Panc1 (cell line): ENCODE data around the gene RAB6A. TPM values are rescaled to one million over a fixed set of nuclear protein-coding genes. Genes with fewer than 3 reads are reported as not detected.

Experiments
- ATAC-seq: fragments of 200-7000 bp; cut with Tn5 transposase; 2 replicates; pipeline ENCODE4 v1.9.1; 2020; ENCODE audit warnings: mild to moderate bottlenecking, moderate library complexity
- BruUV-seq: library from RNA; stranded (reverse); fragments of 400-500 nt; replicated peaks from 2 replicates; lab custom pipeline; 2021; lab: Mats Ljungman, UMichigan
- CTCF ChIA-PET: fragments of 300-600 bp; sonication (Branson Sonifier 250); formaldehyde crosslinking; loops from one replicate; lab custom pipeline; 2022; ENCODE audit warnings: antibody characterized with exemption; lab: Charles Lee
- POLR2A ChIA-PET: fragments of 300-600 bp; sonication (Branson Sonifier 250); formaldehyde crosslinking; loops from one replicate; lab custom pipeline; 2022; ENCODE audit warnings: antibody characterized with exemption; lab: Charles Lee
- DNase-seq: peaks from one replicate; pipeline ENCODE4 v3.0.0-alpha.2; 2010; ENCODE audit warnings: low read depth, low spot score
- H3K27ac ChIP-seq: 2 replicates; pipeline ENCODE4 v1.5.1; 2011; ENCODE audit warnings: mild to moderate bottlenecking, low read length, inconsistent platforms
- H3K27me3 ChIP-seq: fragments of 200-500 bp; sonication (Bioruptor generic); 2 replicates; pipeline ENCODE4 v1.6.0; 2014; ENCODE audit warnings: low read length, inconsistent platforms; ENCODE audit not compliant: control insufficient read depth, insufficient read depth
- H3K36me3 ChIP-seq: fragments of 200-500 bp; sonication (Bioruptor generic); 2 replicates; pipeline ENCODE4 v1.5.1; 2014; ENCODE audit warnings: inconsistent platforms, mild to moderate bottlenecking, low read length, moderate library complexity; ENCODE audit not compliant: control insufficient read depth, insufficient read depth
- H3K4me1 ChIP-seq: 2 replicates; pipeline ENCODE4 v1.5.1; 2011; ENCODE audit warnings: inconsistent platforms, mild to moderate bottlenecking, low read length, moderate library complexity; ENCODE audit not compliant: control insufficient read depth, insufficient read depth
- H3K4me3 ChIP-seq, 2 experiments: 2 replicates each; pipeline ENCODE4 v1.5.1; 2011 to 2012; ENCODE audit warnings: low read depth in 2 of 2, low read length in 2 of 2, mild to moderate bottlenecking in 2 of 2, inconsistent platforms in 1 of 2, moderate library complexity in 1 of 2
- H3K9me3 ChIP-seq: fragments of 200-500 bp; sonication (Bioruptor generic); 2 replicates; pipeline ENCODE4 v1.5.1; 2014; ENCODE audit warnings: low read depth, mild to moderate bottlenecking, inconsistent platforms, low read length, moderate library complexity; ENCODE audit not compliant: control insufficient read depth, insufficient read depth
- CTCF ChIP-seq: fragments of 450-650 bp; IDR thresholded peaks from 2 replicates; pipeline ENCODE4 v1.5.1; 2017; ENCODE audit warnings: mild to moderate bottlenecking
- POLR2AphosphoS5 ChIP-seq: IDR thresholded peaks from 2 replicates; pipeline ENCODE4 v1.6.1; 2012; ENCODE audit warnings: mild to moderate bottlenecking, low read depth, low read length, moderate library complexity
- REST ChIP-seq, 2 experiments: IDR thresholded peaks; 2 replicates each; pipeline ENCODE4 v1.6.1; 2011 to 2012; ENCODE audit warnings: low read depth in 2 of 2, control low read depth in 1 of 2, low read length in 1 of 2, mild to moderate bottlenecking in 1 of 2, moderate library complexity in 1 of 2; ENCODE audit not compliant: insufficient read depth in 1 of 2
- SIN3A ChIP-seq: IDR thresholded peaks from 2 replicates; pipeline ENCODE4 v1.6.1; 2012; ENCODE audit warnings: low read depth, mild to moderate bottlenecking, low read length, moderate library complexity, borderline replicate concordance; ENCODE audit not compliant: insufficient read depth
- TCF7L2 ChIP-seq: IDR thresholded peaks from 2 replicates; pipeline ENCODE4 v1.6.1; 2011; ENCODE audit warnings: mild to moderate bottlenecking, low read depth, low read length, inconsistent platforms
- in situ Hi-C: cut with HindIII; loops from 2 replicates; pipeline ENCODE4 v1.10.0; 2016; ENCODE audit warnings: low sequenced_read_pairs, low pct_unique_long_range_greater_than_20kb
- intact Hi-C: fragments of 100-400 bp; cut with micrococcal nuclease; formaldehyde crosslinking; loops from one replicate; pipeline ENCODE4 v1.10.0; 2022; ENCODE audit not compliant: unreplicated experiment
- total RNA-seq: library from RNA; stranded (reverse); gene quantifications from one replicate; pipeline ENCODE4 v1.2.1, GENCODE V29; 2021; ENCODE audit not compliant: unreplicated experiment

Gene RAB6A
- total RNA-seq, 1 experiment from 2014 or later: 149 TPM

GRCh38 chr11:73748300-73748699 lies 12.6 kb downstream of the RAB6A start:
- no TSS peak for BruUV-seq
- CTCF ChIA-PET: interaction anchor here (0.6 kb wide), 1 partner anchor 92 kb away, joined by 3 read pairs; no protein-coding TSS in a partner anchor
- intact Hi-C loops: no loop called here

GRCh38 chr11:73747762-73748161 lies 13.1 kb downstream of the RAB6A start:
- ChIA-PET POLR2A (no interaction called here), CTCF (no interaction called here)
- in situ Hi-C loops: no loop called here
- no peak for TF ChIP-seq SIN3A
- no peak for TF ChIP-seq TCF7L2
- Histone ChIP-seq H3K4me1 (0 out of 2 replicates have a peak, but pooled peaks cover 1% of the 10 kb centered on the region), H3K9me3 (no peaks in the 10 kb centered on the region), H3K27ac (no peak overlapping the region), H3K36me3 (no peaks in the 10 kb centered on the region), H3K4me3 (no peak overlapping the region), H3K27me3 (no peaks in the 10 kb centered on the region)
- DNase-seq: no peak
- ATAC-seq: no peak
- intact Hi-C loops: no loop called here
- TSS peak; percentile 55 for BruUV-seq

More at GRCh38 chr11:73748300-73748699, 12.6 kb downstream of the RAB6A start:
- in situ Hi-C loops: no loop called here
- TF ChIP-seq TCF7L2 (no peak), CTCF (no peak), REST (IDR thresholded peaks at IDR 0.05; ENCODE audit: insufficient read depth in 1 of 2, low read depth in 2 of 2, low read length in 1 of 2) (no peak), SIN3A (no peak), POLR2AphosphoS5 (no peak)
- DNase-seq (no peak), ATAC-seq (no peak)
- Histone ChIP-seq H3K27ac (no peak overlapping the region), H3K4me3 (no peak overlapping the region), H3K4me1 (0 out of 2 replicates have a peak, but pooled peaks cover 3% of the 10 kb centered on the region), H3K36me3 (no peaks in the 10 kb centered on the region), H3K9me3 (no peaks in the 10 kb centered on the region), H3K27me3 (no peaks in the 10 kb centered on the region)
- POLR2A ChIA-PET: no interaction called here

GRCh38 chr11:73746701-73747100 lies 14.2 kb downstream of the RAB6A start:
- intact Hi-C loops: no loop called here

More at GRCh38 chr11:73746701-73747100, 14.2 kb downstream of the RAB6A start:
- DNase-seq (no peak), ATAC-seq (no peak)
- no peak overlapping the region for H3K4me3 ChIP-seq
- H3K27ac ChIP-seq: no peak overlapping the region
- POLR2A ChIA-PET: interaction anchor here (0.6 to 0.7 kb wide), 2 partner anchors 154 to 201 kb away, joined by 4 read pairs; no protein-coding TSS in a partner anchor
- no peaks in the 10 kb centered on the region for H3K4me1 ChIP-seq
- H3K36me3 ChIP-seq: no peaks in the 10 kb centered on the region
- in situ Hi-C loops: no loop called here
- TF ChIP-seq CTCF: no peak
- no peak for TF ChIP-seq POLR2AphosphoS5
- TF ChIP-seq SIN3A: no peak
- no peak for TF ChIP-seq TCF7L2
- no peak for TF ChIP-seq REST (IDR thresholded peaks at IDR 0.05; ENCODE audit: insufficient read depth in 1 of 2, low read depth in 2 of 2, low read length in 1 of 2)
- no peaks in the 10 kb centered on the region for H3K9me3 ChIP-seq
- H3K27me3 ChIP-seq: no peaks in the 10 kb centered on the region
- CTCF ChIA-PET: no interaction called here
- BruUV-seq: no TSS peak
